GM21528 (cell line): ENCODE data around the gene MAPRE2.
"Not testable (repeated sequence)": the region's sequence is repeated elsewhere in the genome, so short reads cannot be mapped to it uniquely, and the experiment has no call there.

Experiments
- ATAC-seq: cut with Tn5 transposase; IDR thresholded peaks from one replicate; pipeline ENCODE4 v1.9.1; 2021; ENCODE audit warnings: mild to moderate bottlenecking, moderate library complexity; ENCODE audit not compliant: unreplicated experiment, low FRiP score

MAPRE2 gene

DNA sequence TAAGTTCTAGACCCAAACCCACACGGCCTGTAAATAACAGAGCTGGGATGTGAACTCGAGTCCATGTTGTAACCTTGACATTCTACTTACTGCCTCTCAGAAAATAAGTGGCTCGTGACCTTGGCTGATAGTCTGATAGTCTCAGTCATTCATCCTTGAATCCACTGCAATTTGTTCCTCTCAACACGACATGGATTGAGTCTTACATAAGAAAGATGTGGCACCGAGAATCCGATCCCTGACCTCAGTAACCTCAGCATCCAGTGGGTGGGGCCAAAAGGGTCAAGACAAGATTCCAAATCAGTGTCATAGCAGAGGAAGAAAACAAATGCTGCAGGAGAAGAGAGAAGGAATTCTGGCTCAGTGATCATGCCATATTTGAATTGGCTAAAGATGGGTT, 97.6 kb downstream of the MAPRE2 start:
- no peak for ATAC-seq

DNA sequence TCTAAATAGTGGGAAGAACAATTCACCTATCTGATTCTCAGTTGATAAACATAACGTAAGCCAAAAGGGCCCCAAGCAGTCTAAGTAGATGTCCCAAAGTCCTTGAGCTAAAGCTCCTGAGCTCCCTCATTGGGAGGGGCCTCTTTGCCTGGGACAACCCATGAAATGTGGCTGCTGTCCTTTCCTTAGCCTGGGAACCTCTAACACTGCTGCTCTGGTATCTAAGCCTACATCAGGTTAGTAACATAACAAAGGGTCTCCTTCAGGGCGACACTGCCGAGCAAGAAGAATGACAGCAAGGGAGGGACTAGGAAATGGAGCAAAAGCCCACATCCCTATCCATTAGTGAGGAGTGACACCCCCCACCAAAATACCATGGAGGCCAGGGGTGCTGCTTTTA, 98.3 kb downstream of the MAPRE2 start:
- no peak for ATAC-seq

- ATAC-seq, result no peak
Measured at GRCh38 chr18:35141077-35141476, 99.9 kb downstream of the MAPRE2 start.

DNA sequence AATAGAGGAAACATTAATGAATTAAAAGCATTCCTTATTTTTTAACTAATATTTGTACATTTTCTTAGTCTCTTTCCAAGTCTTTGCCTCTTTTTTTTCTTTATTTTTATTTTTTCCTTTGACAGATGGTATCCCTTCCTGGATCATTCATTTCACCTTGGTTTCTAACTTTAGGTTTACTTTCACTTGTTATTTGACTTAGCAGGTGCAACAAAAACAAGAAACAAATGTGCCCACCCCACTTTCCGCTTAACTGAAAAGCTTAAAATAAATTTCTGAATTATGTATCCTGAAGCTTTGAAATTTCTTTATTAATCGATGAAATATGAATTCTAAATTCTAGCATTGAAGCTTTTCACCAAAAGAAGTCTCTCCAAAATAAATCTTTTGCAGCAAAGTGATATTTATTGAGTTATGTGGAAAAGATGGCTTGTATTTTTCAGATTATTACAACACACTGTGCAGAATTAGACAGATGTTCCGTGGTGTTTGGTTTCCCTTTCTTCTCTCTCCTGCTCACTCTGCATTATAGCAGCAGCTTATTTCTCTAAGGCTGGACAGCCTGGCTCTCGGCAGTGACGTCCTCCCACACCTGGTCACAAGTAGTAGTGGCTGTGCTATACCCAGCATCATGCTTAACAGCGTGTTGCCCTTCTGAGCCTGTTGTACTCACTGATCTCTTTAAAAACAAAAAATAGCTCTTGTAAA, 100.5 kb downstream of the MAPRE2 start:
- ATAC-seq, result no peak

DNA sequence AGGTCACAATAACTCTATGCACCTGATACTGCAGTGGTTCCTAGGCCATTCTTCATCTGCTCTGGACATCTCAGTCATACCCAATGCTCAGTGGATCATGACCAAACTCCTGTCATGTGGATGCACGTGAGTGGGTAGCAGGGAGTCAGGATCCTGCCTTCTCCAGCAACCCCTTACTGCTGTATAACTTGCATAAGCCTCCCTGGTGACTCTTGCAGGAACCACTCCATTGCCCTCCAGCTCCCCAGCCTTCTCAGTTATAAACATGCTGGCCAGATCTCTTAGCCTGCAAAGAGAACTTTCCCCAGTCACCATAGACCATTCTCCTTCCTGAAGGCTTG, 101.0 kb downstream of the MAPRE2 start:
- no peak for ATAC-seq

- no peak for ATAC-seq
Measured at GRCh38 chr18:35143622-35144596, 102.7 kb downstream of the MAPRE2 start.

GRCh38 chr18:35144698-35145097, 103.5 kb downstream of the MAPRE2 start:
- no peak for ATAC-seq

DNA sequence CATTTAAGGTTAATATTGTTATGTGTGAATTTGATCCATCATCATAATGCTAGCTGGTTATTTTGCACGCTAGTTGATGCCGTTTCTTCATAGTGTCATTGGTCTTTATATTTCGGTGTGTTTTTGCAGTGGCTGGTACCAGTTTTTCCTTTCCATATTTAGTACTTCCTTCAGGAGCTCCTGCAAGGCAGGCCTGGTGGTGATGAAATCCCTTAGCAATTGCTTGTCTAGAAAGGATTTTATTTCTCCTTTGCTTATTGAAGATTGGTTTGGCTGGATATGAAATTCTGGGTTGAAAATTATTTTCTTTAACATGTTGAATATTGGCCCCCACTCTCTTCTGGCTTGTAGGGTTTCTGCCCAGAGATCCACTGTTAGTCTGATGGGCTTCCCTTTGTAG, 109.0 kb downstream of the MAPRE2 start:
- ATAC-seq, result not testable (repeated sequence)

DNA sequence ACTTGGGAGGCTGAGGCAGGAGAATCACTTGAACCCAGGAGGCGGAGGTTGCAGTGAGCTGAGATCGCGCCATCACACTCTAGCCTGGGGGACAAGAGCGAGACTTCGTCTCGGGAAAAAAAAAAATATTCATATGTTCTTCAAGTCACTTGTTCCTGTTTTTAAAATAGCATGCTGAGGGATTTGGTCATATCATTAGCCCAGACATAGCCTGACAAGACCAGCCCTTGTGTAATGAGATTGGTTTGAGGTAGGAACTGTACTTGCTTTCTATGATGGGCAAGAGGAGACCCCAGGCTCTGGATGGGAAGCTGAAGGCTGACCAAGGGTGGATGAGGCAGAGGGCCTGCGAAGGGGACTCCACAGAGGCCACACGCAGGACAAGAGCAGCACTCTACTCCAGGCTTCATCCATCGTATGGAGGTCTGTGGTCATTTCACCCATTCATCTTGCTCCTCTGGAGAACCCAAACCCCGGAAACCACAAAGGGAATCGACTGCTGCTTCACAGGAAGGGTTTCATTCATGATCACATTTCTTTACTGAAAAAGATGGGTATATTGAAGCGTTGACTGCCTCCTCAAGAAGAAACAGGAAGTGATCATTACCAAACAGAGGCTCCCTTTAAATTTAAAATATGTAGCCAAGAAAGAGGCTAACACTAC, 112.5 kb downstream of the MAPRE2 start:
- ATAC-seq, result no peak

GRCh38 chr18:35155398-35156117, 114.3 kb downstream of the MAPRE2 start:
- ATAC-seq, result no peak

GRCh38 chr18:35157181-35157580, 116.0 kb downstream of the MAPRE2 start:
- no peak for ATAC-seq

GRCh38 chr18:35158728-35159450, 117.7 kb downstream of the MAPRE2 start:
- ATAC-seq, result no peak

GRCh38 chr18:35159782-35160181, 118.6 kb downstream of the MAPRE2 start:
- ATAC-seq, result no peak

GRCh38 chr18:35161485-35161884, 120.3 kb downstream of the MAPRE2 start:
- no peak for ATAC-seq

- ATAC-seq, result no peak
Measured at GRCh38 chr18:35161934-35162333, 120.7 kb downstream of the MAPRE2 start.

DNA sequence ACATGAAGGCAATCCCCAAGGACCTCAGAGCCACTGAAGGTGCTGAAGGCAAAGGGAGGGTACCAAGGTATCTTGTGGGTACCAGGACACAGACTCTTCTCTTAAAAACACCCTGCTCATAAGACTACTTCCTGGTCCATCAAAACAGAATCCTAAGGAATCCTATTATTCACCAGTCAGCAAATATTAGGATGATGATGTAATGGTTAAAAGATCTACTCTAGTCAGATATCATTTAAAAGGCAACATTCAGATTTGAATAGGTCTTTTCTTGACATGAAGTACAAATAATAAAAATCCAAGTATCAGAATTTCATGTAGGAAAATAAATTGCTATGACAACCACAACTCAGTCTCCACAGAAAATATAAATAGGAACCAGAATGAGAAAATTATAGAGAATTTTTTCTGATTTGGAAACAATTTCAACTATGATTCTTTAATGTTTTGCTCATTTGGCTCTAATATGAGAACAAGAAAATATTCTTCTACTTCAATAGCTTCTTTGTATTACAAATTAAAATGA, 121.9 kb downstream of the MAPRE2 start:
- no peak for ATAC-seq

DNA sequence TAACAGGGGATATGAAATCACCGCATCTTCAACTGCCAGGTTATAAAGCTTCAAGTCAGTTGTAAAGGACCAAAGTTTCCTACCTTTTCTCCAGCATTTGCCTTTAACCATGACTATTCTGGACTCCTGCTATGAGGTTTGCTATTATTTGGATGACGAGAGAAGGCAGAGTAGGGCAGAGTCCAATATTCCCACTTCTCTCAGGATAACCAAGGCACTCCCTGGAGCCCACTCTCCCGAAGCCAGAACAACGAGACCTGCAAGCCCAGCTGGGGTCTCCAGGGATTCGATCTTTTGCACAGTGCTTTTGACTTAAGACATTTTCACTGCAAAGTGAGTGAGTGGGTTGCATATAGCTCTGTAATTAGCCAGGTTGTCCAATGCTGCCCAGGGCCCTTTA, 122.5 kb downstream of the MAPRE2 start:
- ATAC-seq, result no peak

GRCh38 chr18:35164133-35164532, 122.9 kb downstream of the MAPRE2 start:
- no peak for ATAC-seq

- no peak for ATAC-seq
Measured at GRCh38 chr18:35167332-35167731, 126.1 kb downstream of the MAPRE2 start.

- ATAC-seq, result no peak
Measured at GRCh38 chr18:35167857-35168256, 126.6 kb downstream of the MAPRE2 start.
